Putamen (tissue), 1 donor: ENCODE data around the gene ARHGAP42.
"Not testable (repeated sequence)": the region's sequence is repeated elsewhere in the genome, so short reads cannot be mapped to it uniquely, and the experiment has no call there.

ENCODE experiments used
- DNase-seq: peaks from one replicate; pipeline ENCODE4 v3.0.0-alpha.2; 2016; ENCODE audit warnings: low spot score

The ARHGAP42 gene

GRCh38 chr11:100872951-100873740, 186.1 kb downstream of the ARHGAP42 start:
- DNase-seq = no peak

GRCh38 chr11:100874203-100874602, 187.1 kb downstream of the ARHGAP42 start:
- DNase-seq = no peak

- no peak for DNase-seq
These were observed 188.4 kb downstream of the ARHGAP42 start for GRCh38 chr11:100875521-100875869.

DNA sequence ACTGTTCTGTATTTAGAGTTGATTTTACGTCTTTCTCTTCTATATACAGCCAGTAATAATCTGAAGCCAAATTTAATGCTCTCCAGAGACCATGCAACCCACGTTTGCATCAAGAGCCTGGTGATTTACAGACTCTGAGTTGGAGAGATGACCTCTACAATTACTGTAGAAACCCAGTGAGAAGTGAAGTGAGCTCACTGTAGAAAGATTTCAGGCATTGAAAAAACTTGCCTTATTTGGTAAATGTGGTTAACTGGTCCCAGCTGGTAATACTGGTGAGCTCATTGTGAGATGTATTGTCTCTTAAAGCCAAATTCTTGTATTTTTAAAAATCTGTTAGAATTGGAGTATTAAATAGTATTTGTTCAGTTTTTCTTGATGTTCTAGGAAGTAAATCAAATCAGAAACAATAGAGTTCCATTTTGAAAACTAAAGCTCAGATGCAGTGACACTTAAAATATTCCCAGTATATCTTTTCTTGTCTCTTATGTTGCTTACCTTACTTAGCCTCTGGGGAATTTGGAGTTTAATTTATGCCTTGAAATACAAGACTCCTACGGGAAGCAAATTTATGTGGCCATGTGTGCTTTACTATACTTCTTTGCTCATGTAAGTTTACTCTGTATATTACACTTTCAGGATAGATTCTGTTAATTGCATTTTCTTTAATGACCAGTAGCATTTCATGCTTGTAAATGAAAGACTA, 189.9 kb downstream of the ARHGAP42 start:
- DNase-seq = no peak

DNA sequence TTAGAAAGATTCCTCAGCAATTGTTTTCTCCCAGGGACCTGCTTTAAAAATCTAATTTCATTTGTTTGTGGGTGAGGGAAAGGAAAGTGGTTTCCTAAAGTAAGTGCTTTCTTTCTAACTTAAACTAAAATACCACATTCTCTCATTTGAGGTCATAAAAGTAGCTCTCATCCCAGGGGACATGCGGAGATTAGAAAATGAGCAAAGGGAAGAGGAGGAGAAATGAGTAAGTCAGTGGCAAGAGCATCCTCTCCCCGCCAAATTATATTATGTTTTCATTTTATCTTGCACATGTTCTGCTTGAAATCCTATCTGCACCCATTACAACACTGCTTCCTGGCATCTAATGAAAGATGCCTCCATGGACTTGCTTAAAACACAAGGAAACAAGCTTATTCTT, 191.4 kb downstream of the ARHGAP42 start:
- no peak for DNase-seq

- no peak for DNase-seq
These were observed 195.9 kb downstream of the ARHGAP42 start for GRCh38 chr11:100882957-100883356.

- no peak for DNase-seq
These were observed 196.7 kb downstream of the ARHGAP42 start for GRCh38 chr11:100883830-100884229.

DNA sequence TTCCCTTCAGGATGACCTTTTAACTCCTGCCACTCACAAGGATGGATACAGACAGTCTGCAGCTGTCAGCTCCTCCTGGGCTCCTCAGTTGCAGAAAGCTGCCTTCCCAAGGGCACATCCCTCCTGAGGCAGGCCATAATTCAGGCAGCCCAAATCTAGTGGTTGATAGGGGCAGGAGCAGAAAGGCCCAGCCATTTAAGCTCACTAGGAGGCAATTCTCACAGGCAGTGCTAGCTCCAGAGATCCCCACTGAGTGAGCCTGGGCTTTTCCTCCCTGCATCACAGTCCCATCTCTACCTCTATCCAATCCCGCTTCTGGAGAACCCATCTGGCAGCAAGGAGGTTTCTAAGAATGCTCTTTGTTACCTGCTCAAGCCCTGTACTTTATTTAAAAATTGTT, 200.6 kb downstream of the ARHGAP42 start:
- DNase-seq = no peak

DNA sequence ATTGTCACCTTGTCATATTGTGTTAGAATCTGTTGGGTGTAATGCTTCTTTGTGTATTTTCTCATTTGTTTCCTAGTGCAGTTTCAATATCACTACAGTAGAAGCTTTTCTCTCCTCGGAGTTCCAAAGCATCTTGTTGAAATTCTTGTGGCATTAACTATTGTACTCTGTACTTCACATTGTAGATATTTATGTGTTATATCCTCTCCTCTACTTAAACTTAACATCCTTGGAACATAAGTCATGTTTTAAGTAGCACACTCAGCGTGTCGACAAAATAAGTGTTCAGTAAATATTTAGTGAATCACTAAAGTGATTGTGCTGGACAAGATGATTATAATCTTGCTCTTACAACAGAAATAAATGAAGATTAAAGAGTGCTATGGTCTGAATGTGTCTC, 201.7 kb downstream of the ARHGAP42 start:
- DNase-seq = no peak

DNA sequence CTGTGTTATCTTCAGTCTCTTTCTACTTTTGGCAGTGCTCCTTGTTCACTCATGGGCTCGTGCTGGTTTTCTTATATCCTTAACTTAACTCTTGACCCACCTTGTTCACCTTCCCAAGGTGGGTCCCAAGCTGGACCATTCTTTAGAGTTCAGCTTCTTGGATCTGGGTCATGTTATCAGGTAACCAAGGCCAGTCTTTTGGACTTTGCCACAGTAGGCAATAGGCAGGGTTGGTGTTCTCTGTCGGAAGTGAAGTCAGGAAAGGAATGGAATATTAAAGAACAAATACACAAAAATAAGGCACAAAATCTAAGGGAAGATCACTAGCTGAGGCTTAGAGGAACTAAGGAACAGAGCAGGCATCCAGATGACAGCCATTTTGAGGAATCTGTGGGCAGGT, 202.7 kb downstream of the ARHGAP42 start:
- DNase-seq = no peak

DNA sequence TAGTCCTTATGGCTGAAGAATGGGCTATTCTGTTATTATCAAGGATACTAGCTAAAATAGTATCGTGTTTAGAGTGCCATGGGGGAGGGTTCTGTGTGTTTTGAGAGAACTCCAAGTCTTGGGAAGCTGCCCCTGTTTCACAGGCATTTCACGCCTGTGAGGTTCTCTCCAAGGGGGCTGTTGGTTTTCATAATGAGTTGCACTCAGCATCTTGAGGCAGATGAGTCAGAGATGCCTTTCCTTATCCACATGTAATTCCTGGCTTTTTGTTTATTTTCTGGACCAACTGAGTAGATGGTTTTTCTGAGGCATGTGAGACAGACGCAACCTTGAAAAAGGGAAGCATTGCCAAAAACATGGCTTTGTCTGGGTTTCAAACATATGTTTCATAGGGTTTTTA, 203.7 kb downstream of the ARHGAP42 start:
- no peak for DNase-seq

DNA sequence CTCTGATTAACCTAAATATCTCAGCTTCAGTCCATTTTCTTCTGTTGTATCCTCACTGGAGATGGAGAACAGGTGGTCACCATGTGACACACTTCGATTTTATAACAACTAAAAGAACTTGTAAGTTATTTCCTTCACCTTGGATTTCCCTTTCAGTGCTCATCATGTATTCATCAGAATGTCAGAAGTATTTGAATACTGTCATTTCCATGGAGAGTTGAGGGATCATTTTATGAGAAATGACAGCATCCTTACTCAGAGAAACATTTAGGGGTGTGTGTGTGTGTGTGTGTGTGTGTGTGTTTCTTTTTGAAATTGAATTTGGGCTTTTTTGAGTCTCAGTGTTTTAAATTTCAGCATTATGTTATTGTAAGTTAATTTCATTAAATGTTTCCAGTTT, 205.8 kb downstream of the ARHGAP42 start:
- DNase-seq = no peak

DNA sequence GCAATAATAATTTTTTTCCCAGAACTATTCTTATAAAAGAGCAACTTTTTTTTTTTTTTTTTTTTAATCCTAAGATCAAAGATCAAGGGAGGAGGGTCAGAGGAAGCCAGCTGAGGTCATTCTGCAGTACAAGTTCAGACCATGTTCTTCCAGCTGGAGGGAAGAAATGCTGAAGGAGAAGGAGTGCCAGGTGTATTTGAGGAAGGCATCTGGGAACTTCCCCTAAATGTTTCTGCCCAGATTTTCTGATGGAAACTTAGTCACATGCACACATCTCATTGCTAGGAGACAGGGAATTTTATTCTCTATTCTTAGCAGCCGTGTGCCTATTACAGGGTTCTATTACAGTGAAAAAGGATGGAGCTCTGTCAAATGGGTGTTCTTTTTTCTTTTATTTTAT, 208.4 kb downstream of the ARHGAP42 start:
- DNase-seq = no peak

DNA sequence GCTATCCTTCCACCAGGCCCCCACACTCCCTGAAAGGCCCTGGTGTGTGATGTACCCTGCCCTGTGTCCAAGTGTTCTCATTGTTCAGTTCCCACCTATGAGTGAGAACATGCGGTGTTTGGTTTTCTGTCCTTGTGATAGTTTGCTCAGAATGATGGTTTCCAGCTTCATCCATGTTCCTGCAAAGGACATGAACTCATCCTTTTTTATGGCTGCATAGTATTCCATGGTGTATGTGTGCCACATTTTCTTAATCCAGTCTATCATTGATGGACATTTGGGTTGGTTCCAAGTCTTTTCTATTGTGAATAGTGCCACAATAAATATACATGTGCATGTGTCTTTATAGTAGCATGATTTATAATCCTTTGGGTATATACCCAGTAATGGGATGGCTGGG, 208.9 kb downstream of the ARHGAP42 start:
- not testable (repeated sequence) for DNase-seq

DNA sequence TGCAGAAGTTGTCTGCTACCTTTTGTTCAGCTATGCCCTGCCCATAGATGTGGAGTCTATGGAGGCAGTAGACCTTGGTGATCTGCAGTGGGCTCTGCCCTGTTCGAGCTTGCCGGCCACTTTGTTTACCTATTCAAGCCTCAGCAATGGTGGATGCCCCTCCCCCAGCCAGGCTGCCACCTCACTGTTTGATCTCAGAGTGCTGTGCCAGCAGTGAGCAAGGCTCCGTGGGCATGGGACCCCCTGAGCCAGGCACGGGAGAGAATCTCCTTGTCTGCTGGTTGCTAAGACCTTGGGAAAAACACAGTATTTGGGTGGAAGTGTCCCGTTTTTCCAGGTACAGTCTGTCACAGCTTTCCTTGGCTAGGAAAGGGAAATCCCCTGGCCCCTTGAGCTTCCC, 214.4 kb downstream of the ARHGAP42 start:
- not testable (repeated sequence) for DNase-seq

DNA sequence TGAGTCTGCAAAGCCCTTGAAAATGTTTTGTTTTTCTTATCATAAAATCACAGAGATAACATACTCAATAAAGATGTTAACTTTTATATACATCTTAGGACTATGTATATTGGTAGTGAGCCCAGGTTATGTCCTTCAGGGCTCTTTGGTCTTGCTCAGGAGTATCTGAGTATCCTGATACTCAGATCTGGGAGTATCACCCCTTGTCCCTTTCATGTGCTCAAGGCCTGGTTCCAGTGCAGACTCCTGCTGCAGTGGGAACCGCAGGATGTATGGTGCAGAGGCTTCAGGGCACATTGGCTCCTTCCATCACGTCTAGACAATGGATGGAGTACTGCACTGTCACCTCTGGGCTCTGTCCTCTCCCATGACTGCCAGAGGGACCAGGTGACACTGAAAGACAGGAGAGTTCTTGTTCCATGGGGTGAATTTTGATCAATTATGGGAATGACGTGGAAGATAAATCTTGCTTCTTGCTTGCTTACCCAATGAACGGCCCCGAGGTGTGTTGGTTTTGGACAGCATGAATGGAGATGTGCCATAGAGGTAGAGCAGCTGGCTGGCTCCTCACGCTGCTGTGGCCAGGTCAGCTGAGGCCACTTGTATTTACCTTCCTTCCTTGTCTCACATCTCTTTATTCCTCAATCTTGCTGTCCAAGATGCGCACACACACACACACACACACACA, 215.5 kb downstream of the ARHGAP42 start:
- DNase-seq = no peak

- no peak for DNase-seq
These were observed 216.2 kb downstream of the ARHGAP42 start for GRCh38 chr11:100903284-100903683.

DNA sequence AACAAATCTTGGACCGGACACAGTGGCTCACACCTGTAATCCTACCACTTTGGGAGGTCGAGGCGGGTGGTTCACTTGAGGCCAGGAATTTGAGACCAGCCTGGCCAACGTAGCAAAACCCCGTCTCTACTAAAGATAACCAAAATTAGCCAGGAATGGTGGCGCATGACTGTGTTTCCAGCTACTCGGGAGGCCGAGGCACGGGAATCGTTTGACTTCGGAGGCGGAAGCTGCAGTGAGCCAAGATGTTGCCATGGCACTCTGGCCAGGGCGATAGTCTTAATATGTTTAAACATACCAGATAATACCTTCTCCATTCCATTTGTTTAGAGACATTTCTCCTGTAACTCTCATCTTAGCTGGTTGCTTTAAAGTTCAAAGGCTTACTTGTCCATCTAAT, 218.6 kb downstream of the ARHGAP42 start:
- no peak for DNase-seq

DNA sequence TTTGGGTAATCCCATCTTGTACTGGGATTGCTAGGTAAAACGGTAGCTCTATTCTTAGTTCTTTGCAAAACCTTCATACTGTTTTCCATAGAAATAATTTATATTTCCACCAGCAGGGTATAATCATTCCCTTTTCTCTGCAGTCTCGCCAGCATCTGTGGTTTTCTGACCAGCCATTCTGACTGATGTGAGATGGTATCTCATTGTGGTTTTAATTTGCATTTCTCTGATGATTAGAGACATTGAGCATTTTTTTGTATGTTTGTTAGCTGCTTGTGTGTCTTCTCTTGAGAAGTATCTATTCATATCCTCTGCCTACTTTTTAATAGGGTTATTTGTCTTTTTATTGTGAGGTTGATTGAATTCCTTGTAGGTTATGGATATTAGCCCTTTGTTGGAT, 221.7 kb downstream of the ARHGAP42 start:
- no peak for DNase-seq

GRCh38 chr11:100910808-100911207, 223.7 kb downstream of the ARHGAP42 start:
- DNase-seq = no peak

GRCh38 chr11:100914415-100915110, 227.5 kb downstream of the ARHGAP42 start:
- no peak for DNase-seq
